GM12865 (cell line): ENCODE results near the gene INTS7.

ENCODE experiments used
- DNase-seq: peaks from one replicate; pipeline ENCODE4 v3.0.0; 2010; ENCODE audit warnings: low read depth
- H3K4me3 ChIP-seq: 2 replicates; pipeline ENCODE4 v1.5.1; 2011; ENCODE audit warnings: mild to moderate bottlenecking, low read depth, low read length, control low read depth
- TF ChIP-seq, protein P1 (sequence below): IDR thresholded peaks from 2 replicates; pipeline ENCODE4 v1.5.1; 2011; ENCODE audit warnings: low read length, control low read depth, low read depth, inconsistent platforms; ENCODE audit not compliant: insufficient read depth; ENCODE audit errors: missing control alignments

INTS7 gene, protein sequence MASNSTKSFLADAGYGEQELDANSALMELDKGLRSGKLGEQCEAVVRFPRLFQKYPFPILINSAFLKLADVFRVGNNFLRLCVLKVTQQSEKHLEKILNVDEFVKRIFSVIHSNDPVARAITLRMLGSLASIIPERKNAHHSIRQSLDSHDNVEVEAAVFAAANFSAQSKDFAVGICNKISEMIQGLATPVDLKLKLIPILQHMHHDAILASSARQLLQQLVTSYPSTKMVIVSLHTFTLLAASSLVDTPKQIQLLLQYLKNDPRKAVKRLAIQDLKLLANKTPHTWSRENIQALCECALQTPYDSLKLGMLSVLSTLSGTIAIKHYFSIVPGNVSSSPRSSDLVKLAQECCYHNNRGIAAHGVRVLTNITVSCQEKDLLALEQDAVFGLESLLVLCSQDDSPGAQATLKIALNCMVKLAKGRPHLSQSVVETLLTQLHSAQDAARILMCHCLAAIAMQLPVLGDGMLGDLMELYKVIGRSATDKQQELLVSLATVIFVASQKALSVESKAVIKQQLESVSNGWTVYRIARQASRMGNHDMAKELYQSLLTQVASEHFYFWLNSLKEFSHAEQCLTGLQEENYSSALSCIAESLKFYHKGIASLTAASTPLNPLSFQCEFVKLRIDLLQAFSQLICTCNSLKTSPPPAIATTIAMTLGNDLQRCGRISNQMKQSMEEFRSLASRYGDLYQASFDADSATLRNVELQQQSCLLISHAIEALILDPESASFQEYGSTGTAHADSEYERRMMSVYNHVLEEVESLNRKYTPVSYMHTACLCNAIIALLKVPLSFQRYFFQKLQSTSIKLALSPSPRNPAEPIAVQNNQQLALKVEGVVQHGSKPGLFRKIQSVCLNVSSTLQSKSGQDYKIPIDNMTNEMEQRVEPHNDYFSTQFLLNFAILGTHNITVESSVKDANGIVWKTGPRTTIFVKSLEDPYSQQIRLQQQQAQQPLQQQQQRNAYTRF

DNA sequence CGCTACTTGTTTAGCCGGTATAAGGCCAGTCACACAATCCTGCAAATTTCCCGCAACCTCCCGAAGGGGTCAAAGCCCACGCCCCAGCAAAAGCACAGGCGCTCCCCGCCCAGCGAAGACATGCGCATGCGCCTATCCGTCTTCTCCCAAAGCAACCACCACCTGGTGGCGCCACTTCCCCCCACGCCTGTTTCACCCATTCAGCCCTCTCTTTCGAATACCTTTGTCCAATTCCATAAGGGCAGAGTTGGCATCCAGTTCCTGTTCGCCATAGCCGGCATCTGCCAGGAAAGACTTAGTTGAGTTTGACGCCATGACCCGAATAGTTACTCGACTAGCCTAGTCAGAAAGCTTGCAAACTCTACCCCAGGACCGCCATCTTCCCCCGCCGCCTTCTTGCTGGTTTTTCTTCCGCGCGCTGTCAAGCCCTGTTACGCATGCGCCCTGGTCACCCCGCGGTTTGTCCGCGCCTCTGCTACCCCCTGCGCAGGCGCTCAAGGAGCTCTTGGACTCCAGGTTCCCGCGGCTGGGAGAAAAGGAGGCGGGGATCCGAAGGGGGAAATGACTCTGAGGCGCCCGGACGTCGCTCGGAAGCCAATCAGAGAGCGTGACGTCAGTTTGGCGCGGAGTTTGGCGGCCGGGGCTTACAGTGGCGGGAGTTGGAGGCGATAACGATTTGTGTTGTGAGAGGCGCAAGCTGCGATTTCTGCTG lies at the start of gene INTS7, which contains the start of gene DTL:
INTS7 (minus strand) TSS at position 435 of the 712 bp plus-strand sequence; CDS start at position 315, 120 bp downstream.
DTL (plus strand) TSS at position 626 of the 712 bp plus-strand sequence. CDS start 143 bp downstream, outside the sequence.
- TF ChIP-seq, protein P1, sequence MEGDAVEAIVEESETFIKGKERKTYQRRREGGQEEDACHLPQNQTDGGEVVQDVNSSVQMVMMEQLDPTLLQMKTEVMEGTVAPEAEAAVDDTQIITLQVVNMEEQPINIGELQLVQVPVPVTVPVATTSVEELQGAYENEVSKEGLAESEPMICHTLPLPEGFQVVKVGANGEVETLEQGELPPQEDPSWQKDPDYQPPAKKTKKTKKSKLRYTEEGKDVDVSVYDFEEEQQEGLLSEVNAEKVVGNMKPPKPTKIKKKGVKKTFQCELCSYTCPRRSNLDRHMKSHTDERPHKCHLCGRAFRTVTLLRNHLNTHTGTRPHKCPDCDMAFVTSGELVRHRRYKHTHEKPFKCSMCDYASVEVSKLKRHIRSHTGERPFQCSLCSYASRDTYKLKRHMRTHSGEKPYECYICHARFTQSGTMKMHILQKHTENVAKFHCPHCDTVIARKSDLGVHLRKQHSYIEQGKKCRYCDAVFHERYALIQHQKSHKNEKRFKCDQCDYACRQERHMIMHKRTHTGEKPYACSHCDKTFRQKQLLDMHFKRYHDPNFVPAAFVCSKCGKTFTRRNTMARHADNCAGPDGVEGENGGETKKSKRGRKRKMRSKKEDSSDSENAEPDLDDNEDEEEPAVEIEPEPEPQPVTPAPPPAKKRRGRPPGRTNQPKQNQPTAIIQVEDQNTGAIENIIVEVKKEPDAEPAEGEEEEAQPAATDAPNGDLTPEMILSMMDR: peak; percentile 87
- peak; percentile 100 for DNase-seq

DNA sequence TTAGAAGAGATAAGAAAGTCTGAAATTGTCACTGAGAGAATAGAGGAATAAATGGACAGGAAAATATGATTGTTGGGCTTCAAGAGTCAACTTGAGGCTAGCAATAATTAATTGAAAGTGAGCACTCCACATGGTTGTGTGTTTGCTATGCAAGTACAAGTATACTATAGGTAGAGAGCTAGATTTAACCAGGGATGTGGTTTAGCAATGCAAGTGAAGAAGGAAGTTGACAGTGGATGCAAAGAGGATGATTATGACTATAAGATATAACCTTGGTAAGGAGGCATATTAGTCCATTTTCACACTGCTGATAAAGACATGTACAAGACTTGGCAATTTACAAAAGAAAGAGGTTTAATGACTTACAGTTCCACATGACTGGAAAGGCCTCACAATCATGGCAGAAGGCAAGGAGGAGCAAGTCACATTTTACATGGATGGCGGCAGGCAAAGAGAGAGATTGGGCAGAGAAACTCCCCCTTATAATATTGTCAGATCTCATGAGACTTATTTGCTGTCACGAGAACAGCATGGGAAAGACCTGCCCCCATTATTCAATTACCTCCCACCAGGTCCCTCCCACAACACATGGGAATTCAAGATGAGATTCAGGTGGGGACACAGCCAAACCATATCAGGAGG lies 47.5 kb upstream of the INTS7 start:
- no peak for DNase-seq
- H3K4me3 ChIP-seq: no peak overlapping the region
- TF ChIP-seq, protein P1: no peak

More for the DNA sequence above, at the start of gene INTS7, which contains the start of gene DTL:
- H3K4me3 ChIP-seq: peak within 1 kb of the TSS; percentile 88

DNA sequence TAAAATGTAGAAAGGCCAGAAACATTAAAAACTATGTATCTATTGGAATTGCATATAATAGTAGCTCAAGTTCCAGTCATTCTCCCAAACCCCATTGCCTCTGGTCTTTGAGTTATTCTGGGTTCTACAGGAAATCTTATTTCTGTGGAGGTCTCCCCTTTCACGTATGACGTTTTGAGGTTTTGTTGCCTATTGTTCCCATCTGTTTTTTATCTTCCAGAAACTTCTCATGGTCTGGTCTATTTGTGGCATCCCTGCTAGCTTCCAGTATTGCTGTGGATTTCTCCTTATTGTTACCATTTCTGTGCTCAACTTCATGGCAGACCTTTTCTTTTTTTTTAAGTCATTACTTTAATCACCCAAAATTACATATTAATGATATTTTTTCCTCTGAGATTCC lies 43.5 kb upstream of the INTS7 start:
- no peak overlapping the region for H3K4me3 ChIP-seq
- DNase-seq: no peak
- TF ChIP-seq, protein P1: no peak

DNA sequence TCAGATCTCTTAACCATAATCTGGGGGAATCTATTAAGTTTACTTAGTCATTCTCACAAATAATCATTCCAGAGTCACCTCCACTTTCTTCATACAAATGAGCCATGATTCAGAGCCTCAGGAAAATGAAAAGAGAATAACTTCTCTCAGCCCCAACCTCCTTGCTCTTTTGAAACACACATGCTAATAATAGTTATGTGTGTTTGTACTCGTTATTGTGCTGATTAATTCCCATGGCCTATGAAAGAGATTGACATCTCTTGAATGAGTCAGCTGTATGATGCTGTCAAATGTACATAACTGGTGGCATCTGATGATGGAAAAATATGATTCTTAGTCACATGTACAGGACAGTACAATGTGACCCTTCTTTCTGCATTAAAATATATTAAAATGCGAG lies 41.7 kb upstream of the INTS7 start:
- no peak overlapping the region for H3K4me3 ChIP-seq
- TF ChIP-seq, protein P1: no peak
- DNase-seq: no peak

DNA sequence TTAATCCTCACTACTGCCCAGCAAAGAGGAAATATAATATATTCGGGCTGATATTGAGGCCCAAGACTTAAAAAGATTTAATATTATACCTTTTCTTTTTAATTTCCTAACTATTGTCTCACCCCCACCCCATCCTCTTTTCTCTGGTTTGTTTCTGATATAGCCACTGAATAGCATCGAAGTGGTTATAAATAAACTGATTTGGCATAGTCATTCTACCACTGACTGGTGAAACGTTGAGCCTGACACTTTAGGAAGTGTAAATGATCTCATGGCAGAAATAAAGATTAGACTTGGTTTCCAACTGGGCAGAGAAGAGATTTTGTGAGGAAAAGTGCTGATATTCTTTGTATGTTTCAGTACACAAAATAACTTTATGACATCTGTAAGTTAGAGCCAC lies 39.5 kb upstream of the INTS7 start:
- no peak for DNase-seq
- TF ChIP-seq, protein P1: no peak

DNA sequence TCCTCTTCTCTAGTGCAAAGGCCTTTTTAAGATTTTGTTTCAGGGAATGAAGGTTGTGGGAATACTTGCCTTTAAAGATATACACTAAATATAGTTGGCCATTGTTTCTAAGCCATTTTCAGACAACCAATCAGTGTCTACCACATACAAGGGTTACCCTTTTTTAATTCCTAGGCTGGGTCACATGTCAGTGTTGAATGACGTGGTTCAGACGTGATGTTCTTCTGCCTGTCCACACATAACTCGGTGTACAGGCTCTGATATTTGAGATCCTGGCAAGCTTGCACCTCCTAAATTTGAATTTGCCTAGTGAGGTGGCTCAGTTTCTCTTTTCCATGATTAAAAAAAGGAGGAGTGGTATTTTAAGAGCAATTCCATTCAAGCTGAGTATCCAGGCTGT lies 39.0 kb upstream of the INTS7 start:
- TF ChIP-seq, protein P1: no peak
- DNase-seq: no peak
- no peak overlapping the region for H3K4me3 ChIP-seq

More for the DNA sequence above, 39.5 kb upstream of the INTS7 start:
- H3K4me3 ChIP-seq: no peak overlapping the region
